HG03139 (cell line): Measurements from ENCODE around the gene CKAP5.
"Not testable (repeated sequence)": the region's sequence is repeated elsewhere in the genome, so short reads cannot be mapped to it uniquely, and the experiment has no call there.

Source experiments
- ATAC-seq: cut with Tn5 transposase; IDR thresholded peaks from one replicate; pipeline ENCODE4 v1.9.1; 2021; ENCODE audit not compliant: unreplicated experiment

Gene CKAP5

GRCh38 chr11:46729110-46730027, 116.7 kb downstream of the CKAP5 start:
- no peak for ATAC-seq

DNA sequence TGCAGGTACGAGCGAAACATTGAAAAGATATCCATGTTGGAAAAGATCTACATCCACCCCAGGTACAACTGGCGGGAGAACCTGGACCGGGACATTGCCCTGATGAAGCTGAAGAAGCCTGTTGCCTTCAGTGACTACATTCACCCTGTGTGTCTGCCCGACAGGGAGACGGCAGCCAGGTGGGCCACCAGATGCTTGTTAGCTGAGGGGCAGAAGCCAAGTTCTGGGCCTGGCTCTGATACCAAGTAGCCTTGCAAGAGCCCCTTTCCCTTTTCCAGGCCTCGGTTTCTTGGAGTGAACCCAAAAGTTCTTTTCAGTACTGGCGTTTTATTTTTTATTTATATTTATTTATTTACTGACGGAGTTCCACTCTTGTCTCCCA, 117.4 kb downstream of the CKAP5 start:
- ATAC-seq: no peak

- no peak for ATAC-seq
Observed at GRCh38 chr11:46727952-46728658, 118.0 kb downstream of the CKAP5 start.

DNA sequence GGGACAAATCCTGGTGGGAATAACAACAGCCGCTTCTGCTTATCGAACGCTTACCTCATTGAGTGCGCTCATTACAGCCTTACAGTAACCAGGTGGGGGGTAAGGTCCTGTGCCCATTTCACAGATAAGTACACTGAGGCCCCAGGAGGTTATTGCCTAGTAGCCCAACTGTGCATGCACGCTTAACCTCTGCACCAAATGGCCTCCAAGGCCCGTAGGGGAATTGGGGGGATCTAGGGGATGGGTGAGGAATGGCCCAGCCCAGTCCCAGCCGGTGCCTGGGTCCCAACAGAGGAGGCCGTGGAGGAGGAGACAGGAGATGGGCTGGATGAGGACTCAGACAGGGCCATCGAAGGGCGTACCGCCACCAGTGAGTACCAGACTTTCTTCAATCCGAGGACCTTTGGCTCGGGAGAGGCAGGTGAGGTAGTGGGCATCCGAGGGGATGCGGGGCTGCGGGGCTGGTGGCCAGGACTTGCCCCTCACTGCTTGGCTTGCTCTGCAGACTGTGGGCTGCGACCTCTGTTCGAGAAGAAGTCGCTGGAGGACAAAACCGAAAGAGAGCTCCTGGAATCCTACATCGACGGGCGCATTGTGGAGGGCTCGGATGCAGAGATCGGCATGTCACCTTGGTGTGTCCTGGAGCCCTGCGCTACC, 119.7 kb downstream of the CKAP5 start:
- no peak for ATAC-seq

DNA sequence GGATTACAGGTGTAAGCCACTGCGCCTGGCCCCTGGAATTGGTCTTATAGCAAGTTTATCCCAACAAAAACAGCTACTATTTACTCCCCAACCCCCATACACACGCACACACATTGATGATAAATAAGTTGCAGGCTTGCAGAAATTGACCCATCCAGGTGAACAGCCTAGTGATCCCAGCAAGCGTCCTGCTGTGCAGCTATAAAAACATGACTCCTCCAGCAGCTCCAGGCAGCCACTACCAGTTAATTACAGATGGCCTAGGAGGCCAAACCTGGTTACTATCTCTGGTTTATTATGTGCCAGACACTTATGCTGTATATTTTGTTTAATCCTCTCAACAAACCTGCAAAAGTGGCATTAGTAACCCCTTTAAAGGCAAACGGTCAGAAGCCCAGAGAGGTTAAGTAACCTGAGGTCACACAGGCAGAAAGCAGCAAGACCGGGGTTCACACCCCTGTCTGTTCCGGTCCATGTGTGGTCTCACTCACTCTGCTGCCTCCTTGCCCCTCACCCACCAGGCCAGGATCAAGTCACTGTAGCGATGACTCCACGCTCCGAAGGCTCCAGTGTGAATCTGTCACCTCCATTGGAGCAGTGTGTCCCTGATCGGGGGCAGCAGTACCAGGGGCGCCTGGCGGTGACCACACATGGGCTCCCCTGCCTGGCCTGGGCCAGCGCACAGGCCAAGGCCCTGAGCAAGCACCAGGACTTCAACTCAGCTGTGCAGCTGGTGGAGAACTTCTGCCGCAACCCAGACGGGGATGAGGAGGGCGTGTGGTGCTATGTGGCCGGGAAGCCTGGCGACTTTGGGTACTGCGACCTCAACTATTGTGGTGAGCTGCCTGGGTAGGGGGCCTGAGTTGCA, 120.5 kb downstream of the CKAP5 start:
- no peak for ATAC-seq

- no peak for ATAC-seq
Observed at GRCh38 chr11:46724088-46724487, 122.0 kb downstream of the CKAP5 start.

- ATAC-seq: no peak
Observed at GRCh38 chr11:46723359-46723680, 122.8 kb downstream of the CKAP5 start.

GRCh38 chr11:46722566-46723358, 123.3 kb downstream of the CKAP5 start:
- ATAC-seq: no peak

DNA sequence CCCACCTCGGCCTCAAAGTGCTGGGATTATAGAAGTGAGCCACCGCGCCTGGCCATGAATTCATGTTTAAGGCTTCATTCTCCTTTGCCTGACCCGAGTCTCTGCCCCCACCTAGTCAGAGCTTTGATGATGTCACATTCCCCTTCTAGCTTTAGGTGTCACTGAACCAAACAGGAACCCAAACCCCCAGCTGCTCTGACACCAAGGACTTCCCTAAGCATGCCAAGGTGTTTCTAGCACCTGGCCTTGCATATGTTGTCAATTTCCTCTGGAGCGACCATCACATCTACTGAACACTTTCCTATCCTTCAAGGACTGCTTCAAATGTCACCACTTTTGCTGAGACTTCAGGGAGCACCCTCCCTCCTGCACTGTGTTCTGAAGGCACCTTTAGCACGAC, 124.8 kb downstream of the CKAP5 start:
- ATAC-seq: no peak

DNA sequence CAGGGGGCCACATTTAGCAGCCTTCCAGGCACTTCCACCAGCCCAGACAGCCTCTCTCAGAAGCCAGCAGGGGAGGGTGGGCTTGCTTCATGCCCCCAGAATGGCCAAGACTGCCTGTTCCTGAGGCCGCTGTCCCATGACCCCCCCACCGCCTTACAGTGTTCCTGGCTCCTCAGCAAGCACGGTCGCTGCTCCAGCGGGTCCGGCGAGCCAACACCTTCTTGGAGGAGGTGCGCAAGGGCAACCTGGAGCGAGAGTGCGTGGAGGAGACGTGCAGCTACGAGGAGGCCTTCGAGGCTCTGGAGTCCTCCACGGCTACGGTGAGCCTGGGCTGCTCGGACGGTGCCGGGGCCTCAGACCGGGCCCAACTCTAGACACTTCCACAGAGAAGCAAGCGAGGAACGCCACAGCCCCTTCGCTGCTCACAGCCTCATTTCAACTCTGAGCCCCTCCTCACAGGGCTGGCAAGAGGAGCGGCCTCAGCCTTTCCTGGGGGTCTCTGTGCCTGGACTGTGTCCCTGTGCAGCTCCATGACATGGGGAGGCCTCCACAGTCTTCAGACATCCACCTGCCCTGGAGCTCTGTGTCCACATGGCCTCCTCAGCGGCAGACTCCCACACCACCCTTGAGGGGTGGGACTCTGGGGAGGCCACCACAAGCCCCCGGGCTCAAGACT, 126.4 kb downstream of the CKAP5 start:
- ATAC-seq: no peak

DNA sequence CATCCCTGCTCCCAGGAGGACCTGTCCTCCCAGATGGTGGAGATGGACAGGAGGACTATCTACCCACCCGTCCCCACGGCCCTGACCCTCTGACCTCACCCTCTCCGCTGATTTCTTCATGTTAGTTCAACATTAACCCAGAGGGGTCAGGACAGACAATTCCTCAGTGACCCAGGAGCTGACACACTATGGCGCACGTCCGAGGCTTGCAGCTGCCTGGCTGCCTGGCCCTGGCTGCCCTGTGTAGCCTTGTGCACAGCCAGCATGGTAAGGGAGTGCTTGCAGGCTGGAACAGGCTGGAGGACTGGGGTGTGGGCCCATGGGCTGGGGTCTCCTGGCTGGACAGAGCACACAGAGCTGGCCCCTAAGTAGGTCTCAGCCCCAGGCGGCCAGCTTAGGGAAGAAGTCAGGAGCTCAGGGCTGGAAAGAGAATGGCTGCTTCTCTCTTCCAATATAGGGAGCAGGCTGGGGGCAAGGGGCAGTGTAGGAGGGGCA, 127.0 kb downstream of the CKAP5 start, which contains the start of gene F2:
Gene F2, plus strand, starts transcription at position 166 of the 495 bp plus-strand sequence. Its CDS starts 23 bp downstream, at position 189.
- ATAC-seq: no peak

DNA sequence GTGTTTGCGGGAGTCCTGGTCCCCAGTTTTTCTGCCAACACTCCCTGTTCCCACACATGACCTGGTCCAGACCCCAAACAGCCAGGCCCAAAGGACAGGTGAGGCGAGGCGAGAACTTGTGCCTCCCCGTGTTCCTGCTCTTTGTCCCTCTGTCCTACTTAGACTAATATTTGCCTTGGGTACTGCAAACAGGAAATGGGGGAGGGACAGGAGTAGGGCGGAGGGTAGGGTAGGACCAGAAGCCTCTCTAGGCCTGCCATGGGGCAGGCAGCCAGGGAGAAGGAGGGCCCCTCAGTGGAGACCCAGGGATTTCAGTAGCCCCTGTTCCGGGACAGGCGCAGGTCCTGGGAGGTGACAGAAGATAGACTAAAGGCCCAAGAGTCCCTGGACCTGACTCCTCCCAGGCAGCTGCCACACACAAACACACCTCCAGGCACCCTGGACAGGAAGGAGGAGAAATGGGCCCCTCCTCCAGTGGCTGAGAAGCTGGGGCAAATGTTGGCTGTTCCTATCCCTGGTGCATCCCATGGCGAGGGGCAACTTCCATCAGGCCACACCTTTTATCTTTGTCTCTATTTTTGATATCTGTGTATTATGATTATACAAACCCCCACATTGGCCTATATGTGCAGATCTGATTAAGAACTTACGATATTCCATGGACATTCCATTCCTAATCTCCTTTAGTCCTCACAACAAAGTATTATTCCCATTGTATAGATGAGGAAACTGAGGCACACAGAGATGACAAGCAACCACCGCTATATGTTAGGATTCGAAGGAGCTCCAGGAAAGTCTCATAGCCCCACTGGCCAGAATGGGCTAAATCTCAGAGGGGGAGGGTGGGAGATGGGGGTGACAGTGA, 127.7 kb downstream of the CKAP5 start:
- ATAC-seq: no peak

DNA sequence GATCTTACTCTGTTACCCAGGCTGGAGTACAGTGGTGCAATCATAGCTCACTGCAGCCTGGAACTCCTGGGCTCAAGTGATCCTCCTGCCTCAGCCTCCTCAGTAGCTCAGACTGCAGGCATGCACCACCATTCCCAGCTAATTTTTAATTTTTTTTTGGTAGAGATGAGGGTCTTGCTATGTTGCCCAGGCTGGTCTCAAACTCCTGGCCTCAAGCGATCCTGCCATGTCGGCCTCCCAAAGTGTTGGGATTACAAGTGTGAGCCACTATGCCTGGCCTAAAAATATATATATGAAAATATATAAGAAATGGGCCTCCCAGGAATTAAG, 128.3 kb downstream of the CKAP5 start:
- not testable (repeated sequence) for ATAC-seq

DNA sequence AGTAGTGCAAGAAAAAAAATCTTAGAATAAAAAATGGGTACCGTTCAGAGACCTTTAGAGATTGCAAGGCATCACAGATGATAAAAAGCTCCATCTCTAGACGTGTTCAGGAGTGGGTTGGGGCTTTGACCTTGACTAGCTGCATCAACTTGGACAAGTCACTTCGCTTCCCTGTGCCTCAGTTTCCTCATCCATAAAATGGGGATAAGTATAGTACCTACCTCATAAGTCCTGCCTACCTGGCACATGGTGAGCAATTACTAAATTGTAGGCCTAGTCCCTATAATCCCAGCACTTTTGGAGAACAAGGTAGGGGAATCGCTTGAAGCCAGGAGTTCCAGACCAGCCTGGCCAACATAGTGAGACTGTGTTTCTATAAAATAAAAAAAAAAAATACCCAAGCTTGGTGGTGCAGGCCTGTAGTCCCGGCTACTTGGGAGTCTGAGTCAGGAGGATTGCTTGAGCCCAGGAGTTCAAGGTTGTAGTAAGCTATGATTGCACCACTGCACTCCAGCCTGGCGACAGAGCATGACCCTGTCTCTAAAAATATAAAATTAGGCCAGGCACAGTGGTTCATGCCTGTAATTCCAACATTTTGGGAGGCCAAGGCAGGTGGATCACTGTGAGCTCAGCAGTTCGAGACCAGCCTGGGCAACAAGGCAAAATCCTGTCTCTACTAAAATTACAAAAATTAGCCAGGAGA, 133.1 kb downstream of the CKAP5 start:
- no peak for ATAC-seq

- ATAC-seq: no peak
Observed at GRCh38 chr11:46711303-46711702, 134.8 kb downstream of the CKAP5 start.

DNA sequence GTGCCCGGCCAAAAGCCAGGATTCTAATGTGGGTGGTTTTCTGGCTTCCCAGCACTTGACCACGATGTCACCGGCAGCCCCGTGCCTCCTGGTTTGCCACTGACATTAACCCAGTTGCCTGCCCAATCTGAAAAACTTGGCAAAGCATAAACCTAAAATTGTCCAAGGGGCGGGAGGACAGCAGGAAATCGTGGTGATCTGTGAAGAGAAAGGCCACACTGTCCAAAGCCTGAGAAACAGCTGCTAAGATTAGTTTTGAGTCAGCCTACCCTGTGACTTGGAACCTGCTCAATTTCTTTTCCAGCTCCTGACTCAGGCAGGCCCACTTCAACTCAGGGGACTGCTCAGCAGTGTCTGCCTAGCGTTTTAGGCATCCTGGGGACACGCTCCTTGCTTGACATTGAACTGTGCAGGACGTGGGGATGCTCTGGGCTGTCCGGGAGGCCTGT, 135.2 kb downstream of the CKAP5 start:
- ATAC-seq: no peak

DNA sequence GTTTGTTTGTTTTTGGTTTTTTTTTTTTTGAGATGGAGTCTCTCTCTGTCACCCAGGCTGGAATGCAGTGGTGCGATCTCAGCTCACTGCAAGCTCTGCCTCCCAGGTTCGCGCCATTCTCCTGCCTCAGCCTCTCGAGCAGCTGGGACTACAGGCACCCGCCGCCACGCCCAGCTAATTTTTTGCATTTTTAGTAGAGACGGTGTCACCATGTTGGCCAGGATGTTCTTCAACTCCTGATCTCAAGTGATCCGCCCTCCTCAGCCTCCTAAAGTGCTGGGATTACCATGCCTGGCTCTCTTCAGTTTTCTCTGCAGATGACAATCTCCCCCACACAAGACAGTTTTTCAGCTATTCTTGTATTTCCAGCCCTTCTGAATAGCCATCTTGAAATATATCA, 136.7 kb downstream of the CKAP5 start:
- not testable (repeated sequence) for ATAC-seq

GRCh38 chr11:46706886-46707285, 139.2 kb downstream of the CKAP5 start:
- ATAC-seq: no peak
